ENCODE data around the gene LCE5A.
"Not testable (repeated sequence)": the region's sequence is repeated elsewhere in the genome, so short reads cannot be mapped to it uniquely, and the experiment has no call there.

LCE5A gene

GRCh38 chr1:152481869-152482664 lies 28.5 kb upstream of the LCE5A start:
- H3K27ac ChIP-seq: no peak overlapping the region
- no peak for TF ChIP-seq CTCF (IDR thresholded peaks at IDR 0.05)
- no peak for DNase-seq (ENCODE audit: low spot score)
- no peak overlapping the region for H3K4me3 ChIP-seq

- no peak for DNase-seq (ENCODE audit: low spot score)
- no peak for TF ChIP-seq CTCF (IDR thresholded peaks at IDR 0.05)
- no peak overlapping the region for H3K27ac ChIP-seq
- no peak overlapping the region for H3K4me3 ChIP-seq
These were observed 24.1 kb upstream of the LCE5A start for GRCh38 chr1:152486400-152487006.

- TF ChIP-seq CTCF (IDR thresholded peaks at IDR 0.05): no peak
- H3K27ac ChIP-seq: no peak overlapping the region
- no peak for DNase-seq (ENCODE audit: low spot score)
- no peak overlapping the region for H3K4me3 ChIP-seq
These were observed 22.7 kb upstream of the LCE5A start for GRCh38 chr1:152487871-152488270.

GRCh38 chr1:152491537-152491936 lies 19.1 kb upstream of the LCE5A start:
- not testable (repeated sequence) for DNase-seq (ENCODE audit: low spot score); H3K4me3 ChIP-seq

GRCh38 chr1:152495066-152495675 lies 15.4 kb upstream of the LCE5A start:
- no peak for TF ChIP-seq CTCF (IDR thresholded peaks at IDR 0.05)
- DNase-seq (ENCODE audit: low spot score): no peak
- Histone ChIP-seq H3K4me3 (no peak overlapping the region), H3K27ac (no peak overlapping the region)

More at GRCh38 chr1:152491537-152491936, 19.1 kb upstream of the LCE5A start:
- not testable (repeated sequence) for H3K27ac ChIP-seq

GRCh38 chr1:152497273-152497672 lies 13.3 kb upstream of the LCE5A start:
- TF ChIP-seq CTCF (IDR thresholded peaks at IDR 0.05): no peak
- no peak for DNase-seq (ENCODE audit: low spot score)

GRCh38 chr1:152501704-152502103 lies 8.9 kb upstream of the LCE5A start:
- Histone ChIP-seq H3K4me3 (no peak overlapping the region), H3K27ac (no peak overlapping the region)

More at GRCh38 chr1:152497273-152497672, 13.3 kb upstream of the LCE5A start:
- H3K27ac ChIP-seq: no peak overlapping the region
- H3K4me3 ChIP-seq: no peak overlapping the region

More at GRCh38 chr1:152501704-152502103, 8.9 kb upstream of the LCE5A start:
- no peak for TF ChIP-seq CTCF (IDR thresholded peaks at IDR 0.05)
- DNase-seq (ENCODE audit: low spot score): no peak
